GM19397 (cell line): ENCODE data around the gene ANO2.
"Not testable (repeated sequence)": the region's sequence is repeated elsewhere in the genome, so short reads cannot be mapped to it uniquely, and the experiment has no call there.

Experiments
- ATAC-seq: cut with Tn5 transposase; IDR thresholded peaks from one replicate; pipeline ENCODE4 v1.9.1; 2021; ENCODE audit warnings: mild to moderate bottlenecking, moderate library complexity; ENCODE audit not compliant: unreplicated experiment

ANO2 gene

GRCh38 chr12:5562581-5562980, 382.5 kb downstream of the ANO2 start:
- ATAC-seq, result no peak

DNA sequence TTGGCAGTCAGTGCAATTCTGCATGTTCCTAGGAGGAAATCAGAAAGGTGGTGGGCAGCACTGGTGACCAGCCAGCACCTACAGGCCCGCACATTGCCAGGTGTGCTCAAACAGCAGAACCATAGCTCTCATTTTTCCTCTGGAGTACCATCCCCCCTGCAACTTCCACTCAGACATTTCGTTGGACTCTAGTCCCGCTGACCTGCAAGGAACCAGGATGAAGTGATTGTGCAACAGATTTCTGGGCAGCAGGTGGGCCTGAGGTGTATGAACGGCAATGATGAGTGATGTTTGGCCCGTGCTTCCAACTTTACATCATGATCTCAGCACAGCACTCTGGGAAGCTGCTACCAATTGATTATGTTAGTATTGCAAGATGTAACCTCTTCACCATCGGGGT, 383.2 kb downstream of the ANO2 start:
- no peak for ATAC-seq

DNA sequence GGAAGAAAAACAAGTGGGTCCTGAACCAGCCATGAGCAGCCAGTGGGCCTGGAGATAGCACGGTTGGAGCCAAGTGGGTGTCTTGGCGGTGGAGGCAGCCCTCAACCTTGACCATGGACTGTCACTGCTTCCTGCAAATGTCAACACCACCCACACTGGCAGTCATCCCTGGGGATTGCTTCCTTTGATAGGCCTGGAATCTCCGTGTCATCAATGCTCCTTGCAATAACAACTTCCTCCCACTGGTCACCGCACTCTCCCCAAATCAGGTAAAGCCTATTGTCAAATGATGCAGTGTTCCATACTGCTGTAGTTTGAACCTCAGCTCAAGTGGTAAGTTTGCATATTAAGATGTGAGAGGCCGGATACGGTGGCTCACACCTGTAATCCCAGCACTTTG, 384.0 kb downstream of the ANO2 start:
- ATAC-seq, result no peak

- ATAC-seq, result no peak
Measured at GRCh38 chr12:5560265-5560664, 384.8 kb downstream of the ANO2 start.

GRCh38 chr12:5557906-5558305, 387.2 kb downstream of the ANO2 start:
- no peak for ATAC-seq

DNA sequence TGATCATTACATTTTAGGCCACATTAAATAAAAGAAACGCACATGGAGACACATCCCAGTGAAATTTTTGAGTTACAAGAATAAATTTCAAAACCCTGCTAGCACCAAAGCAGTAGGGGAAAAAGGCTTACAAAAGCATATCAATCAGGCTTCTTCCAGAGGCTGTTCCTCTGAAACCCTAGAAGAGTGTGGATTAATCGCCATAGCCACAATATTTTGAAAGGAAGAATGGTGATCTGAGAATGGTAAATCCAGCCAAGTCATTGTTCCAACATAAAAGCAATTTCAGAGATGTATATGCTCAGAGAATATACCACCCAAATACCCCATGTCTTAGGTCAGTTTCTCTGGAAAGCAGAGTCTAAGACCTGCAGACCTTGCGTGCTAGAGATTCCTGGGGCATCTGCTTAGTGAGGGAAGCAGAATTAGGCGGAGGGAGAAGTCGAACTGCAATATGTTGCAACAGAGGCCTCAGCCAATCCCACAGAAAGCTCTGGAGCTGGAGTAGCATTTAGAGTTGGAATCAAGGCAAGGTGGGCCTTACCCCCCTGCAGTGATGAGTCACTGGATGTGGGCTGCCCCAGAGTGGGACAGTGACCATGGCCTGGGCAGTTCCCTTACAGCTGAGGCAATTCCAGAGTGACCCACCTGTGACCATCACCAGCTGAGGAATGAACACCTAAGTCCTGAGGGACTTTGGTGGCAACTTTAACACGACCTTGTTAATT, 387.9 kb downstream of the ANO2 start:
- no peak for ATAC-seq

DNA sequence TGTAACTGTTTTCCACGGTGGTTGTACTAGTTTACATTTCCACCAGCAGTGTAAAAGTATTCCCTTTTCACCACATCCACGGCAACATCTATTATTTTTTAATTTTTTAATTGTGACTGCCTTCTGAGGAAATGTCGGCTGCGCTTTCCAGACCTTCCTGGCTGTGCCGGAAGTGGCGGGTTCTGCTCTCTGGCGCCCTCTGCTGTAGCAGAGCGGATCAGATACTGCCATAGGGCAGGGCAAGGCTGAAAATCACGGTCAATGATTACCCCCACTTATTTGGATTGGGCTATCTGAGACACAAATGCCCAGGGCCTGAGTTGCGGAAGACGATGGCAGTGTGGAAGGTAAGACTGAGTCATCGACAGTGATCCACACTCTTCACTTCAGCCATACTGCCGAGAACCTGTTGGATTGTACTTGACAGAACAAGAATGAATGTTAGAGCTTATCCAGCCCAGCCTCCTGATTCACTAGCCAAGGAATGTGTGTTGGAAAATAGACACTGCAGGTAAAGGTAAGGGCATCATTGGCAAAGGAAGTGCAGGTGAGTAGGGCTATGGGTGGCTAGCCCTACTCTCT, 388.9 kb downstream of the ANO2 start:
- no peak for ATAC-seq

- ATAC-seq, result no peak
Measured at GRCh38 chr12:5554711-5555110, 390.3 kb downstream of the ANO2 start.

GRCh38 chr12:5549011-5549410, 396.0 kb downstream of the ANO2 start:
- ATAC-seq, result no peak

DNA sequence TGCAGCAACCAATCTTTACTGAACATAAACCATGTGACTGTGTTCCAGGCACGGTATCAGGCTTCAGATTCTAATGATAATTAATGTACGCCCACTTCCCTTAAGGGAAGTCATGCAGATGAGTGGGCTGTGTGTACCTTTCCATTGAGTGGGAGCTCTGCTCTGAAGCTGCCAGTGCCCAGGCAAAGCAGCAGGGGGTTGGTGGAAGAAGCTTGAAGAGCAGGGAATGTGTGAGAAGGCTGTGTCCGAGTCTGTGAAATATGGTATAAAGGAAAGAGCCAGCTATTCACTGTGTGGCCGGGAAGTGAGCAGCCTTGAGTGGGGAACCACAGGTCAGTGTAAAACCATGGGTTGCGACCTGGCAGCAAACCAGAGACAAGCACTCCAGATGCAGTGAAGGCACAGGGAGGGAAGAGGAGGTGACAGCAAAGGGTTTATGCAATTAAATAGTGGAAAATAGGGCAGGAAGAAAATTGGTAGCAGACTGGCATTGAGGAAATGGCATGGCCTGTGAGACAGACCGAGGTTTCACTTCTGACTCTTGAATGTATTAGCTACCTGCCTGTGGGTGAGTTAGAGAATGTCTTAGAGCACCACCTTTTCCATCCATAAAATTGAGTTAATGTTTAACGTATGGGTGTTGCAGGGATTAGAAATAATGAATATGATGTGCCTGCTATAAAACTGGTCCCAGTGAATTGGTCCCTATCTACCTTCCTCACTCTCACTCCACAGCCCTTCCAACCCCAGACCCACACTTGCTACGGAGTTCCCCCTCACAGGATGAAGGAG, 396.7 kb downstream of the ANO2 start:
- ATAC-seq, result no peak

GRCh38 chr12:5546616-5547015, 398.4 kb downstream of the ANO2 start:
- ATAC-seq, result no peak

- no peak for ATAC-seq
Measured at GRCh38 chr12:5537771-5538170, 407.3 kb downstream of the ANO2 start.

DNA sequence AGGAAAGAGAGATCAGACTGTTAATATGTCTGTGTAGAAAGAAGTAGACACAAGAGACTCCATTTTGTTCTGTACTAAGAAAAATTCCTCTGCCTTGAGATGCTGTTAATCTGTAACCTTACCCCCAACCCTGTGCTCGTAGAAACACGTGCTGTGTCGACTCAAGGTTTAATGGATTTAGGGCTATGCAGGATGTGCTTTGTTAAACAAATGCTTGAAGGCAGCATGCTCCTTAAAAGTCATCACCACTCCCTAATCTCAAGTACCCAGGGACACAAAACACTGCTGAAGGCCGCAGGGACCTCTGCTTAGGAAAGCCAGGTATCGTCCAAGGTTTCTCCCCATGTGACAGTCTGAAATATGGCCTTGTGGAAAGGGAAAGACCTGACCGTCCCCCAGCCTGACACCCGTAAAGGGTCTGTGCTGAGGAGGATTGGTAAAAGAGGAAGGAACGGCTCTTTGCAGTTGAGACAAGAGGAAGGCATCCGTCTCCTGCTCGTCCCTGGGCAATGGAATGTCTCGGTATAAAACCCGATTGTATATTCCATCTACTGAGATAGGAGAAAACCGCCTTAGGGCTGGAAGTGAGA, 407.9 kb downstream of the ANO2 start:
- not testable (repeated sequence) for ATAC-seq

GRCh38 chr12:5535541-5535940, 409.5 kb downstream of the ANO2 start:
- ATAC-seq, result no peak

GRCh38 chr12:5534426-5535199, 410.4 kb downstream of the ANO2 start:
- no peak for ATAC-seq

DNA sequence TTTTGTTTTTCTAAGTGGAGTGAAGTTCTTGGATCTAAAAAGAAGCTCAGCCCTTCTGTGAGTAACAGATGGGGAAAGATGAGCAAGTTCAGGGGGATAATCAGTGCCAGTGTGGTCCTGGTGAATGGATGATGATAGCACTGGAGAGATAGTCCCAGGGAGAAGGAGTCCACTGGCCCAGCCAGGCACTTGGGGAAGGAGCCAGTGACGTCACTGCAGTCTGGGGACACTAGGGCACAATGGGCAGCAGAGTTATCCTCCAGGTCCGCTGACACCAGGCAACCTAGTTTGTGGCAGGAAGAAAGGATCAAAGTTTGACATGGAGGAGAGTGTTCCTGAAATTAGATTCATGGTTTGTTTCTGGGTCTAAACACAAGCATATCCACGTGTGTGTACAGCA, 411.7 kb downstream of the ANO2 start:
- no peak for ATAC-seq

- no peak for ATAC-seq
Measured at GRCh38 chr12:5525783-5526367, 419.2 kb downstream of the ANO2 start.

DNA sequence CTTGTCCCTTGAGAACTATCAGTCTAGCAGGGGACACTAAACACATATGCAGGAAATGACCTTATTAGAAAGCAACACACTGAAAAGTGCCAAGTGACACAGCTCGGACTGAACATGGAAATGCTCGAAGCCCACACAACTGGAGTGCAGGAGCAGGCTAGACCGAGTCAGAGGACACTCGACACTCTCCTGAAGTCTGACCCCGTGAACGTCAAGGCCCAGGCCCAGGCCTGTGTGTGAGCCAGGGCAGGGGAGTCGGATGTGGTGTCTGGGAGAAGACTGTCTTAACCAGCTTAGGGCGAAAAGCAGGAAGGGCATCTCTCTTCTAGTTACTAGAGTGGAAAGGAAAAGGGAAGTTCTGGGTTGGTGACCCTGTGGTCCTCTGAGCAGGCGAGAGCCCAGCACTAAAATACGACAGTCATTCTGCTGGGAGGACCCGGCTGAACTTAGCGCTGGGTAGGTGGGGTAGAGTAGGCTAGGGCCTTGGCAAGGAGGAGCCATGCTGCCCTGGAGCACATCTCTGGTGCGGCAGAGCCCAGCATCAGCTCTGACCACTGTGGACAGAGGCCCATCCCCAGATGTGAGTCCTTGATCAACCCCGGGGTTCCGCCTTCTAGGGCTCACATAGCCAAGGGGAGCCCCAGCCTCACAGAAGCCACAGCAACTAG, 420.2 kb downstream of the ANO2 start:
- ATAC-seq, result no peak

- ATAC-seq, result no peak
Measured at GRCh38 chr12:5524116-5524768, 420.8 kb downstream of the ANO2 start.
